ENCODE measurements around the gene EOGT. TPM values are rescaled to one million over a fixed set of nuclear protein-coding genes. Genes with fewer than 3 reads are reported as not detected.

EOGT gene
- total and polyA plus RNA-seq, 10 of the 15 experiments (the other 5 are each of a cell fraction or from before 2014, with no cell fraction given) = 3.5 to 16.5 (median 8.3) TPM

- H3K4me1 ChIP-seq (ENCODE audit: control insufficient read depth, insufficient read depth, low read length) = no peaks in the 10 kb centered on the region
- WGBS (ENCODE audit: insufficient coverage, insufficient replicate concordance, low lambda C conversion rate, missing lambda C conversion rate) = 84% methylated on average over 6 of the region's 6 CpGs
- intact Hi-C loops (cut with micrococcal nuclease; ENCODE audit: unreplicated experiment) (no loop called here), in situ Hi-C loops (cut with MboI) (no loop called here)
- H3K9ac ChIP-seq (ENCODE audit: control insufficient read depth, insufficient read depth, low read length) = no peak overlapping the region
- no peak for ATAC-seq
- no peak for DNase-seq (ENCODE audit: low read depth, low spot score)
- no TSS peak for BruUV-seq (replicated peaks)
- H3K9me3 ChIP-seq (replicated peaks; ENCODE audit: control insufficient read depth, insufficient read depth, low read length) = no peaks in the 10 kb centered on the region
- ChIA-PET POLR2A (no interaction called here), SMC1A (ENCODE audit: uncharacterized antibody, unreplicated experiment) (interaction anchor here (1.0 kb wide), 1 partner anchor 101 kb away, joined by 3 read pairs; no protein-coding TSS in a partner anchor), RAD21 (ENCODE audit: unreplicated experiment) (no interaction called here), CTCF (interaction anchor here (0.7 to 1.5 kb wide), 3 partner anchors 19 to 83 kb away, joined by 3 read pairs; no protein-coding TSS in a partner anchor)
- H3K36me3 ChIP-seq (ENCODE audit: control insufficient read depth in 2 of 2, insufficient read depth in 2 of 2, low read length in 1 of 2) = no peaks in the 10 kb centered on the region; a peak in 2 of 4 replicates
- FAIRE-seq = no peak
- H3K79me2 ChIP-seq (ENCODE audit: control insufficient read depth, insufficient read depth, low read length) = no peaks in the 10 kb centered on the region
- TF ChIP-seq ETV6 (conservative IDR thresholded peaks at IDR 0.05 in 1 of 2, IDR thresholded peaks at IDR 0.05 in 1 of 2; ENCODE audit: borderline replicate concordance in 1 of 2, low read depth in 1 of 2) (no peak), TBL1XR1 (IDR thresholded peaks at IDR 0.05; ENCODE audit: low read depth, low read length) (no peak)
- H3K27me3 ChIP-seq (replicated peaks in 1 of 2; ENCODE audit: control insufficient read depth in 2 of 2, insufficient read depth in 2 of 2, low read length in 1 of 2) = no peaks in the 10 kb centered on the region
- no peak overlapping the region for H3K4me2 ChIP-seq (ENCODE audit: control insufficient read depth, insufficient read depth)
- H2AFZ ChIP-seq (ENCODE audit: control insufficient read depth, low read depth, low read length) = no peak overlapping the region
- no peaks in the 10 kb centered on the region for H4K20me1 ChIP-seq (ENCODE audit: control insufficient read depth, insufficient read depth)
- H3K4me3 ChIP-seq = no peak overlapping the region
- H3K27ac ChIP-seq (ENCODE audit: control insufficient read depth, insufficient read depth) = no peak overlapping the region
Measured at GRCh38 chr3:69005071-69005790, 8.3 kb downstream of the EOGT start.

GRCh38 chr3:69004138-69004537 is 9.3 kb downstream of the EOGT start:
- Histone ChIP-seq H3K4me2 (ENCODE audit: control insufficient read depth, insufficient read depth) (no peak overlapping the region), H3K9me3 (replicated peaks; ENCODE audit: control insufficient read depth, insufficient read depth, low read length) (no peaks in the 10 kb centered on the region), H4K20me1 (ENCODE audit: control insufficient read depth, insufficient read depth) (no peaks in the 10 kb centered on the region), H3K36me3 (ENCODE audit: control insufficient read depth in 2 of 2, insufficient read depth in 2 of 2, low read length in 1 of 2) (no peaks in the 10 kb centered on the region; a peak in 1 of 4 replicates), H3K27me3 (replicated peaks in 1 of 2; ENCODE audit: control insufficient read depth in 2 of 2, insufficient read depth in 2 of 2, low read length in 1 of 2) (no peaks in the 10 kb centered on the region), H2AFZ (ENCODE audit: control insufficient read depth, low read depth, low read length) (no peak overlapping the region), H3K27ac (ENCODE audit: control insufficient read depth, insufficient read depth) (no peak overlapping the region), H3K9ac (ENCODE audit: control insufficient read depth, insufficient read depth, low read length) (no peak overlapping the region), H3K4me1 (ENCODE audit: control insufficient read depth, insufficient read depth, low read length) (no peaks in the 10 kb centered on the region), H3K4me3 (no peak overlapping the region), H3K79me2 (ENCODE audit: control insufficient read depth, insufficient read depth, low read length) (no peaks in the 10 kb centered on the region)
- ChIA-PET POLR2A (no interaction called here), RAD21 (ENCODE audit: unreplicated experiment) (no interaction called here), SMC1A (ENCODE audit: uncharacterized antibody, unreplicated experiment) (no interaction called here), CTCF (no interaction called here)
- no TSS peak for BruUV-seq (replicated peaks)
- in situ Hi-C loops (cut with MboI) = no loop called here
- intact Hi-C loops (cut with micrococcal nuclease; ENCODE audit: unreplicated experiment) = no loop called here
- 94% methylated on average over 9 of the region's 9 CpGs for WGBS (ENCODE audit: insufficient coverage, insufficient replicate concordance, low lambda C conversion rate, missing lambda C conversion rate)
- FAIRE-seq (no peak), DNase-seq (ENCODE audit: low read depth, low spot score) (no peak), ATAC-seq (no peak)
- TF ChIP-seq DPF2 (IDR thresholded peaks at IDR 0.05) (no peak), EP300 (IDR thresholded peaks at IDR 0.05; ENCODE audit: borderline replicate concordance in 1 of 2, control insufficient read depth in 1 of 2, low read depth in 2 of 2, low read length in 2 of 2) (no peak), NRF1 (conservative IDR thresholded peaks at IDR 0.05; ENCODE audit: low read depth, low read length) (no peak), ATF7 (IDR thresholded peaks at IDR 0.05; ENCODE audit: low read depth) (no peak), POLR2A (IDR thresholded peaks at IDR 0.05; ENCODE audit: low read depth, low read length) (no peak), RUNX3 (IDR thresholded peaks at IDR 0.05; ENCODE audit: low read length) (no peak), CREB1 (IDR thresholded peaks at IDR 0.05; ENCODE audit: low read depth) (no peak), SMC3 (IDR thresholded peaks at IDR 0.05; ENCODE audit: borderline replicate concordance, low read length) (no peak)
- TF ChIP-seq, protein P1, sequence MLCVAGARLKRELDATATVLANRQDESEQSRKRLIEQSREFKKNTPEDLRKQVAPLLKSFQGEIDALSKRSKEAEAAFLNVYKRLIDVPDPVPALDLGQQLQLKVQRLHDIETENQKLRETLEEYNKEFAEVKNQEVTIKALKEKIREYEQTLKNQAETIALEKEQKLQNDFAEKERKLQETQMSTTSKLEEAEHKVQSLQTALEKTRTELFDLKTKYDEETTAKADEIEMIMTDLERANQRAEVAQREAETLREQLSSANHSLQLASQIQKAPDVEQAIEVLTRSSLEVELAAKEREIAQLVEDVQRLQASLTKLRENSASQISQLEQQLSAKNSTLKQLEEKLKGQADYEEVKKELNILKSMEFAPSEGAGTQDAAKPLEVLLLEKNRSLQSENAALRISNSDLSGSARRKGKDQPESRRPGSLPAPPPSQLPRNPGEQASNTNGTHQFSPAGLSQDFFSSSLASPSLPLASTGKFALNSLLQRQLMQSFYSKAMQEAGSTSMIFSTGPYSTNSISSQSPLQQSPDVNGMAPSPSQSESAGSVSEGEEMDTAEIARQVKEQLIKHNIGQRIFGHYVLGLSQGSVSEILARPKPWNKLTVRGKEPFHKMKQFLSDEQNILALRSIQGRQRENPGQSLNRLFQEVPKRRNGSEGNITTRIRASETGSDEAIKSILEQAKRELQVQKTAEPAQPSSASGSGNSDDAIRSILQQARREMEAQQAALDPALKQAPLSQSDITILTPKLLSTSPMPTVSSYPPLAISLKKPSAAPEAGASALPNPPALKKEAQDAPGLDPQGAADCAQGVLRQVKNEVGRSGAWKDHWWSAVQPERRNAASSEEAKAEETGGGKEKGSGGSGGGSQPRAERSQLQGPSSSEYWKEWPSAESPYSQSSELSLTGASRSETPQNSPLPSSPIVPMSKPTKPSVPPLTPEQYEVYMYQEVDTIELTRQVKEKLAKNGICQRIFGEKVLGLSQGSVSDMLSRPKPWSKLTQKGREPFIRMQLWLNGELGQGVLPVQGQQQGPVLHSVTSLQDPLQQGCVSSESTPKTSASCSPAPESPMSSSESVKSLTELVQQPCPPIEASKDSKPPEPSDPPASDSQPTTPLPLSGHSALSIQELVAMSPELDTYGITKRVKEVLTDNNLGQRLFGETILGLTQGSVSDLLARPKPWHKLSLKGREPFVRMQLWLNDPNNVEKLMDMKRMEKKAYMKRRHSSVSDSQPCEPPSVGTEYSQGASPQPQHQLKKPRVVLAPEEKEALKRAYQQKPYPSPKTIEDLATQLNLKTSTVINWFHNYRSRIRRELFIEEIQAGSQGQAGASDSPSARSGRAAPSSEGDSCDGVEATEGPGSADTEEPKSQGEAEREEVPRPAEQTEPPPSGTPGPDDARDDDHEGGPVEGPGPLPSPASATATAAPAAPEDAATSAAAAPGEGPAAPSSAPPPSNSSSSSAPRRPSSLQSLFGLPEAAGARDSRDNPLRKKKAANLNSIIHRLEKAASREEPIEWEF (IDR thresholded peaks at IDR 0.05; ENCODE audit: insufficient replicate concordance, low read depth, low read length) = no peak
- TF ChIP-seq, protein P2, sequence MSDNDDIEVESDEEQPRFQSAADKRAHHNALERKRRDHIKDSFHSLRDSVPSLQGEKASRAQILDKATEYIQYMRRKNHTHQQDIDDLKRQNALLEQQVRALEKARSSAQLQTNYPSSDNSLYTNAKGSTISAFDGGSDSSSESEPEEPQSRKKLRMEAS (IDR thresholded peaks at IDR 0.05; ENCODE audit: low read depth, low read length) = no peak

All from GM12878 (cell line).